Stimulated activated CD4-positive, alpha-beta T cell treated with anti-CD3 and anti-CD28 coated beads, TNF-alpha, amount 100 ng/mL, for 48 hours (primary cell): ENCODE results near the gene ANKS1A.

Source experiments
- DNase-seq, 3 donors: peaks; one replicate each; pipeline ENCODE4 v3.0.0-alpha.2; 2020; ENCODE audit warnings: low read depth in 3 of 3

The ANKS1A gene

DNA sequence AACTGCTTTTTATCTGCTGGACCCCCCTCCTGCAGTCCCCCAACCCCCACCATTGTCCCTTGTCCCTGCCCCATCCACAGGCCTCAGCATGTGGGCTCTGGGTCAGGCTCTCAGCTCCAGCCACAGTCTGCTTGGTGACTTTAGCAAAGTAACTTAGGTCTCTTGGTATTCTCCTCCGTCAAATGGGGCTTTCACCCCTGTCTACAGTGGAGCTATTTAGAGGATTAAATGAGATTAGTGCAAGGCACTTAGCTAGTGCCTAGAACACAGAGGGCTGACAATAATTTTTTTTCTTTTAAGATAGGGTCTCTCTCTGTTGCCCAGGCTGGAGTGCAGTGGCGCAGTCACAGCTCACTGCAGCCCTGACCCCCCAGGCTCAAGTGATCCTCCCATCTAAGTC is 180.2 kb downstream of the ANKS1A start:
- no peak for DNase-seq

DNA sequence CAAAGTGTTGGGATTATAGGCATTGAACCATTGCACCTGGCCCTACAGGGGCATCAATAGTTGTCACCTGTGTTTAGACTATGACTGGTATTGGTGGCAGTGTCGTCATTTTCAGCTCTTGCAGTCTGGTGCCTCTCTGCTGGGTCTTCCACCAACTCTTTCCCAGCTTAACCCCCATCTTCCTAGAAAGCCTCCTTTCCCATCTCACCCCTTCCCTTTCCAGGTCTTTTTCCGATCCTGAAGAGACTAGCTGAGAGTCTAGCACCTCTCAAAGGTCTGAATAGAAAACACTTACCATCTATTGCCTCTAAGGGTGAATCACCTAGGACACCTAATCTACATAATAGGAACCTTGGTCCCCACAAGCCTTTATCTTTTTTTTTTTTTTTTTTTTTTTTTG is 181.1 kb downstream of the ANKS1A start:
- no peak for DNase-seq

- DNase-seq, result no peak
Measured at GRCh38 chr6:35071347-35071994, 182.4 kb downstream of the ANKS1A start.

GRCh38 chr6:35072051-35072697 is 183.1 kb downstream of the ANKS1A start:
- DNase-seq, result no peak

GRCh38 chr6:35072698-35073055 is 183.6 kb downstream of the ANKS1A start:
- DNase-seq, result no peak

- no peak for DNase-seq
Measured at GRCh38 chr6:35073211-35073610, 184.2 kb downstream of the ANKS1A start.

DNA sequence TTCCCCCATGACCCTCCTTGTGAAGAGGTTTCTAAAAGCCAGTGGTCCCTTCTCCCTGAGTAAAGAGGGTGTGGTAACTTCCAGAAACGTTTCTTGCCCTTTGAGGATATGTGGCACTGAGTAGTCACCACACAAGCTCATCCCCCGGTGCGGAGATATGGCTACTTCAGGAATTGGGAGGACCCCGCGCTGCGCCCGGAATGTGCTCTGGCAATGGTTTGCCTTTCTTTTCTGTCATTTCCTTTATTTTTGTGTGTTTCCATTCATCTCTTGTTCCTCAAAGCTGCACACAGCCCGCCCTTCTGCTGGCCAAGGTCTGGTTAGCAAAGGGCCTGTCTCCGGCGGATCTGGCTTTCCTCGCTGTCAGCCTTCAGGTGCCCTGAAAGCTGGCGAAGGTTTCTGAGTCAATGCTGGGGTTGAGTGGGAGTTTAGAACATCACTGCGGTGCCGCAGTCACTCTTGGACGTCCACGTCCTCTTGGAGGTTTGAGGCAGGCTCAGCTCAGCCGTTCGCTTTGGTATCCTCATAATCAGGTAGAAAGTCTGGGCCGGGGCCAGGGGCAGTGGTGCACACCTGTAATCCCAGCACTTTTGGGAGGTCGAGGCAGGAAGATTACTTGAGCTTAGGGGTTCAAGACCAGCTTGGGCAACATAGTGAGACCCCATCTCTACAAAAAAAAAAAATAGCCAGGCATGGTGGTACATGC is 184.9 kb downstream of the ANKS1A start:
- DNase-seq, result no peak

- no peak for DNase-seq
Measured at GRCh38 chr6:35076997-35077712, 188.1 kb downstream of the ANKS1A start.

DNA sequence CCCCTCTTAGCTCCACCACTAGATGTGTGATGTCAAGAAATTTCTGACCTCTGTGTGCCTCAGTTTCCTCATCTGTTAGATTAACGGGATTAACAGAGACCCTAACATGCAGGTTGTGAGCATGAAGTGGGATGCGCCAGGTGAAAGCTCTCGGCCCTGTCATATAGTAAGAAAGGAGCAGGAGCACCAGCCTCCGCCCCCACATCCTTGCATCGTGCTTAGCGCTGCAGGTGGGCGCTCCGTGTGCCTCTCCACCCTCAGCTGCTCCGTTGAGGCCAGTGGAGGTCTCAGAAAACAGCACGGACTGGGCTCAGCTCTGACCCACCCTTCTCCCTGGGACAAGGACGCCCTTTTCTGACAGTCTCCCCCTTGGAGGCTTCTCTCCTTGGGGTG is 188.7 kb downstream of the ANKS1A start:
- no peak for DNase-seq

DNA sequence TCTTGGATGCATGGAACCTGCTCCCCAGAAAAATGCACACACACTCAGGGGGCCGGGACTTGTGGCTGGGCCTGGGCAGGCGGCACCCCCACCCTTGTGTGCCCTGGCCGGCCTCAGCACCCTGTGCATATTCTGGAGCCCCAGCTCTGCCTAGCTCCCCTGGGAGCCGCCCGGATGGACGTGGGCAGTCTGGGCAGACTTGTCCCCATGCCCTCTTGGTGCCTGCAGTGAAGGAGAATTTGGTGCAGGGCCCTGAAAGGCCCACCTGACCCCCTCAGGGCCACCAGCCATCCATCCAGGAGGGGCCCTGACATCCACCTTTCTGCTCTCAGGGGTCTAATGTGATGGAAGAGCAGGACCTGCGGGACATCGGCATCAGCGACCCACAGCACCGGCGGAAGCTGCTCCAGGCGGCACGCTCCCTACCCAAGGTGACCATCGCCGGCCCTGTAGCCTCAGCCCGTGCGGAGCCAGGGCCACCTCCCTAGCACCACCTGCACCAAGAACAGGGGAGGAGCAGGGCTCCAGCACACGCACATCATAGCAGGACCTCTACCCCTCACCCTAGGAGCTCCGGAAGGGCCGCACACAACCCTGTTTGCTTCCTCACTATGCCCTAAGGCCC is 189.3 kb downstream of the ANKS1A start:
- DNase-seq, result no peak

- DNase-seq, result no peak
Measured at GRCh38 chr6:35078896-35079295, 189.8 kb downstream of the ANKS1A start.

DNA sequence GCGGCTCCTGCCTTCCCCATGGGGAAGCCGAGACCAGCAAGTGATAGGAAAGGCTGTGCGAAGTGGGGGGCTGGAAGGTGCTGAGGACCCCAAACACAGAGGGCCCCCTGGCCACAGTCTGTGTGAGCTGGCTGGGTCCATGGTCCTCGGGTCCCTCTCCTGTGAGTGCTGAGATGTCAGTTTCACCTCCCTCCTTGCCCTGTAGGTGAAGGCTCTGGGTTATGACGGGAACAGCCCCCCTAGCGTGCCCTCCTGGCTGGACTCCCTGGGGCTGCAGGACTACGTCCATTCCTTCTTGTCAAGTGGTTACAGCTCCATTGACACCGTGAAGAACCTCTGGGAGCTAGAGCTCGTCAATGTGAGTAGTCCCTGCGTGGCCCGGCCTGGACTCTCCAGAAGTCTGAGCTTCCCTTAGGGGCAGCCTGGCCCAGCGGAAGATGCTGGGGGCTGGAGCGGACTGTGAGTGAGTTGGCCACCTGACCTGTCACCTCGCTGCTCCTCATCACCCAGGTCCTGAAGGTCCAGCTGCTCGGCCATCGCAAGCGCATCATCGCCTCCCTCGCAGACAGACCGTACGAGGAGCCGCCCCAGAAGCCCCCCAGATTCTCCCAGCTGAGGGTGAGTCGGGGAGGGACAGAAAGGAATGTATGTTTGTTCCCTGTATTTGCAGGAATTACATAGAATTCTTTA is 190.4 kb downstream of the ANKS1A start:
- DNase-seq, result no peak

DNA sequence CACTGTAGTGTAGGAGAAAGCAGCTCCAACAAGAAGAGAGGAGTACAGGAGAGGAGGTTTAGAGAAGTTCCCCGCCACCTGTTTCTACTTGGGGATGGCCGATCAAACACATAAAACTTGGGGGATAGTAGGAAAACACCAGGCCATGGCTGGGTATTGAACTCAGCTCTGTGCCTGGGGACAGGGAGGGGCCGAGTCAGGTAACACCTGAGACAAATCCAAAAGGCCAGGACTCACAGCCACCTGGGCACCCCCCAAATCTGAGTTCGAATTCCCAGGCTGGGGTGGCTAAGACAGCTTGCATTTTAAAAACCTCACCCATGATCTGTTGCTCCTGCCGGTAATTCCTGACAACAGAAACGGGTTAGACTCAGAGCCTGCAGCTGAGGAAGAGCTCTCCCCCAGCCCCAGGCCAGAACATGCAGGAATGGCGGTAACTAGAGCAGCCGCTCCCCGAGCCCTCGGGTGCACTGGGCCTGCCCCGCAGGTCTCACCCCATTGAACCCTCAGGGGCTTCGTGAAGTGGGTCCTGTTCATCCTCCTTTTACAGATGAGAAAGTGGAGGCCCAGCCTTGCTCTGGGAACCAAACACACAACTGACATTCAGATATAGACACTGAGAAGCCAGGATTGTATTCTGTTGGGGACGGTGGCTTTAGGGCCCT is 191.1 kb downstream of the ANKS1A start:
- no peak for DNase-seq

DNA sequence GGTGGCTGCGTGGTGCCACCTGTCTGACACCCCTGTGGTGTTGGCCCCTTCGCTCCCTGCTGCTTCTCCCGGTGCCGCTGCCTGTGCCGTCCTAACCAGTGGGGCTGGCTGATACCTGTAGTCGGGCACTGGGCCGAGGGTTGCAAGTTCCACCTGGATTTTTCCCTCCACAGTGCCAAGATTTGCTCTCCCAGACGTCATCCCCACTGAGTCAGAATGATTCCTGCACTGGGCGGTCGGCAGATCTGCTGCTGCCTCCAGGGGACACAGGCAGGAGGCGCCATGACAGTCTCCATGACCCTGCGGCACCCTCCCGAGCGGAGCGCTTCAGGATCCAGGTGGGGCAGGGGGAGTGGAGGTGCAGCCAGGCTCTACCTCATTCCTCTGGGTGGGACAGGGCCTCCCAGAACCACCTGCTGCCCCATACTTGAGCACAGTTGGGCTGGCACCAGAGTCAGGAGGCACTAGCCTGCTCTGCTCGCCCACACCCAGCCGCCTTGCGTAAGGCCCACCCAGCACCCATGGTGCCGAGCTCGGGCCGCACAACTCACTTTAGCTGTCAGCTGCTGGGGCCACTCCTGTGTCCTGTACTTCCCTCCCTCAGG is 191.9 kb downstream of the ANKS1A start:
- no peak for DNase-seq

- DNase-seq, result no peak
Measured at GRCh38 chr6:35081426-35081851, 192.4 kb downstream of the ANKS1A start.

DNA sequence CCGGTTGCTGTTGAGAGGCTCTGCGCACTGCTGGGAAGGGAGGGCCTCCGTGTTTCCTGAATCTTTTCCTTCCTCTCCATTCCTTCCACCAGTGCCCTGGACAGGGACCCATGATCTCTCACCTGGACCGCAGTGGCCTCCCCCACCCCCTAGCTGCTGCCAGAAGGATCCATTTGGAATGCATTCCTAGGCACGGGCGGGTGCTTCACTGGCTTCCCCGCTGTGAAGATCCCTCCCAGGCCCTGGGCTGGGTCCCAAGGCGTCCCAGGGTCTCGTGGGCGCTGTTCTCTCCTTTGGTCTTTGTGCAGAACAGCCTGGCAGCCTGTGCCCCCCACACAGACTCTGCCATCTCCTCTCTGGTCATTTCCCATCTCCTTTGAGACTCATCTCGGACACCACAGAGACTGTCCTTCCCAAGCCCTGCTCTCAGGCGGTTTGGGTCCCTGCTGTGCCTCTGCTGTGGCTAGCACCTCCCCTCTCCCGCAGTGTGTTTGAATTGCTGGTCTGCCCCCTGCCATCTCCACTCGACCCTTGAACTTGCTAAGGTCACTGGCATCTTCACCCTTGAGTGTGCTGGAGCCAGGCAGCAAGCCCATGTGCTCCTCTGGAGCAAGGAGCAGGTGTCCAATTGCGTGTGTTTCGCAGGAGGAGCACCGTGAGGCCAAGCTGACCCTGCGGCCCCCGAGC is 193.1 kb downstream of the ANKS1A start:
- DNase-seq, result no peak

- no peak for DNase-seq
Measured at GRCh38 chr6:35082733-35083403, 193.8 kb downstream of the ANKS1A start.

DNA sequence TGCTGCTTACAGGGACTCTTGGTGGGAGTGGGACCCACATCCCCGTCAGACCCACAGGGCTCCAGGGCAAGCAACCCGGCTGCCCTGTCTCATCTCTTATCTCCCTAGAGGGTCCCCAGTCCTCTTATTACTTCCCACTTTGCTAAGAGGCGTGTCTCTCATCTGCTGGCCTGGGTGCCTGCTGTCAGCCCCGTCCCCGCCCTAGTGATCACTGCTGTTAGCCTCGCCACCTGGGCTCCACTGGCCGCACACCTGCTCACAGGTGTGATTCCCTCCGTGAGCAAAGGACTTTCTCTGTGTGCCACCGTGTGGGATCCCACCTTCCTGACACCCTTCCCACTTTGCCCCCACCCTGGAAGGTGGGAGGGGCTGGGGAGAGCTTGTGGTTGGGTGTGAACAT is 194.5 kb downstream of the ANKS1A start:
- DNase-seq, result no peak

DNA sequence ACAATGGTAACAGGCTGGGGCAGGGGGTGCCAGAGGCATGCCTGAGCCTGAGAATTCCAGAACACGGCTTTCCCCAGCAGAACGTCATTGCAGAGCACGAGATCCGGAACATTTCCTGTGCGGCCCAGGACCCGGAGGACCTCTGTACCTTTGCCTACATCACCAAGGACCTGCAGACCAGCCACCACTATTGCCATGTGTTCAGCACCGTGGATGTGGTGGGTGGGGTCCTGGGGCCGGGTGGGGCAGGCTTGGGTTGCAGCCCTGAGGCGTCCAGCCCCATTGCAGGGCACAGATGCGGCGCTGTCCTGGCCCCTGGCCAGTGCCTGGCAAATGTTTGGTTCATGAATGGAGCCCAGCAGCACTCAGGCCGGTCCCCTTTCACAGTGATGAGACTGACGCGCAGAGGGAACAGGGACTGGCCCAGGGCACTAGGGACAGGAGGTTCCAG is 195.0 kb downstream of the ANKS1A start:
- no peak for DNase-seq
